Measurements from ENCODE around the gene SNX24.

Gene SNX24

DNA sequence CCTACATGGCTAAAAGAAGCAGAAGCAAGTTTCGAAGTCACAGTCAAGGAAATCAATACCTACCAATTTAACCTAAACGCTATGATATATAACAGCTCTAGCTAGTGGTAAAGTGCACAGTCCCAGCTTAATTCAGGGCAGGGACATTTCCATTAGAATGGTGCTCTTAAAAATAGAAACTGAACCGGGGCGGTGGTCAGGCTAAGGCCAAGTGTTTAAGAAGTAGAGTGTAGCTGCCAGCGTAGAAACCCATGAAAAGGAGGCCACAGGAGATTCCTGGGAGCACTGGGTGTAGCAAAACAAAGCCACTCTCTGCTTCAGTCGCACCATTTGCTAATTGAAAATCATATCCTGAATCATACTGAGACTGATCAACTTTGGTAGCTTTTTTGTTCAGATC lies 162.3 kb downstream of the SNX24 start:
- DNase-seq (ENCODE audit: low read depth in 2 of 2) = no peak

DNA sequence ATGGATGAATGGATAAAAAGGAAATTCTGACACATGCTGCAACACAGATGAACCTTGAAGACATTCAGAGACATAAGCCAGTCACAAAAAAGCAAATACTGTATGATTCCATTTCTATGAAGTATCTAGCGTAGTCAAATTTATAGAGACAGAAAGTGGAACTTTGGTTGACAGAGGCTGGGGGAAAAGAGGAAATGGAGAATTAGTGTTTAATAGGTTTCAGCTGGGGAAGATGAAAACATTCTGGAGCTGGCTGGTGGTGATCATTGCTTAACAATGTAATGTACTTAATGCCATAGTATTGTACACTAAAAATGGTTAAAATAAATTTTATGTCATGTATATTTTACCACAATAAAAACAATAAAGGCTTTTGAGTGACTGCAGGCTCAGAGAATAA lies 166.9 kb downstream of the SNX24 start:
- DNase-seq (ENCODE audit: low read depth in 2 of 2) = no peak

DNA sequence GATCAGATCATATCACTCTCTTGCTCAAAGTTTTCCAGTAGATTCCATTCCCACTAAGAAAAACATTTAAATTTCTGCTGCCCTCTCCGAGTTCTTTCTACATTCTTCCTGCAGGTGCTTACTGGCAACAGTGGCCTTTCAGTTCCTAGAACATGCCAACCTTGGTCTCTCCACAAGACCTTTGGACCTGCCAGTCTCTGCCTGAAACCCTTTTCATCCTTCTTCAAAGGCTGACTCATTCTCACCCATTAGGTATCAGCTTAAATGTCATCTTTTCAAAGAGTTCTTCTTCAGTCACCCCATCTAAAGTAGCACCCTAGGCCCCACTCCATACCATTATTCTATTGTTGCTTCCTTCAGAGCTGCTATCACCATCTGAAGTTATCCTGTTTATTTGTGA lies 169.3 kb downstream of the SNX24 start:
- DNase-seq (ENCODE audit: low read depth in 2 of 2) = no peak

DNA sequence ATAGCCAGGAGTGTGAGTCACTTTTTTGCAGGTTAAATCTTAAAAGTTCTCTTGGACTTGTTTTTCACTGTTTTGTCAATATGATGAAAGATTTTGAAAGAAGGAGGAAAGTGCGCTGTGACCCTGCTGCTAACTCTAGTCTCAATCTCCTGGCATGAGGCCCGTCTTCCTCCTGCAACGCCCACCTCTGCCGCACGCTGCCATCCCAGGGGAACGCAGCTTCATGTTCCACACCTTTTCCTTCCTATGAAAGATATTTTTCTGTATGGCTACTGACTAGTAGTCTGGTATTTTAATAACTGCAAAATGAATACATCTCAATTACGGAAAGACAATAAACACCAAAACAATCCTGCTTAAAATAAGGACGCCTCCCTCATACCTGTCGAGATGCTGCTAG lies 182.8 kb downstream of the SNX24 start:
- DNase-seq (ENCODE audit: low read depth in 2 of 2) = no peak

DNA sequence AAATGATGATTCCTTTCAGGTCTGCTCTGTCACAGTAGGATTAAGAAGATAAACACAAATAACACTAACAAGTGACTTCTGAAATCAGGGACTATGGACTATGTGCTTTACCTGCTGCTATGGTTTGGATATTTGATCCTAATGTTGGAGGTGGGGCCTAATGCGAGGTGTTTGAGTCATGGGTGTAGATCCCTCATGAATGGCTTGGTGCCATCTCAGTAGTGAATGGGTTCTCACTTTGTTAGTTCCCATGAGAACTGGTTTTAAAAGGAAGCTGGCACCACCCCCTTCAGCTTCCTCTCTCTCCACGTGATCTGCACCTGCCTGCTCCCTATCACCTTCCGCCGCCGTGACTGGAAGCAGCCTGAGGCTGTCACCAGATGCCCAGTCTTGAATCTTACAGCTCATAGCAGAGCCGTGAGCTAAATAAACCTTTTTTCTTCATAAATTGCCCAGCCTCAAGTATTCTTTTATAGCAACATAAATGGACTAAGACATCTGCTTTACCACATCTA lies 187.8 kb downstream of the SNX24 start:
- no peak for DNase-seq (ENCODE audit: low read depth in 2 of 2)

DNA sequence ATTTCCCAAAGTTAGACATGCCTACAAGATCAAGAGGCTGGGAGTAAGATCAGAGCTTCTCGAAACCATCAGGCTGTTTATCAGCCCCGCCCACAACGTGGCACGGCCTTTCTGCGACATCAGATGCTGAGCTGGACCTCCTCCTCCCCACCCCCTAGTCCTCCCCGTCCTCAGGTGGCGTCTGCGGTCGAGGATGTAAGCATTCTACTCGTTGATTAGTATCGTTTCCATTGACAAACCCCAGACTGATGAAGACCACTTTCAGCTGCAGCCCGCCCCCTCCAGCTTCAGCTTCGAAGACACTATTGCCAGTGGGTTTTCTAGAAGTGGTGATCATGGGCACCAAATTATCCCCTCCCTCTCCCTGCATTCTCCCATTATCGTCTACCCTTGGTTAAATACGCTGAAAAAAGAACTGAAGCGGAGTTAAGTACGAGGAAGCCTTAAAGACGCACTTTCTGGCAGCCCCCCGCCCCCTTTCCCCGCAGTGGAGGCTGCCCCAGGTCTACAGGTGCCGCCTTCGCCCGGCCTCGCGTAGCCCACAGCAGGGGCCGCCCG lies 190.0 kb downstream of the SNX24 start:
- no peak for DNase-seq (ENCODE audit: low read depth in 2 of 2)

DNA sequence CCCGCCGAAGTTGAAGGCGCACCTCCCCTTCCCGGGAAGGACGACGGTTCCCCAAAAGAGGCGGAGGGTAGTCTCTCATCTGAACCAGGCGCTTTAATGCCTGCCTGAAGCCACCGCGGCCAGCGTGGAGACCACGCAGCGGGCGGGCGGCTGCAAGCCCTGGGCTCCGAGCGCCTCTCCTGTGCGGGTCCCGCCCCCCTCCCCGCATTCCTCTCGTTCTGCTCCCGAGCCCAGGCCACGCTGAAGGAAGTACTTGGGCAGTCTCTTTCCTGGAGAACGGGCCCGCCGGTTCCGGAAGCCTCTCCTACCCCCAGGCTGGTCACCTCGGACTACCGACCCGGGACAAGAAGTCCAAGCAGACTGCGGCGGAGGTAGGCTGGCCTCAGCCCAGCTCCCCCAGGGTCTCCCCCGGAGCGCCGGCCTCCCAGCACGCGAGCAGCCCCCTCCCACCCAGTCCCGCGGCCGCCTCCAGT lies 190.5 kb downstream of the SNX24 start:
- DNase-seq (ENCODE audit: low read depth in 2 of 2) = no peak

DNA sequence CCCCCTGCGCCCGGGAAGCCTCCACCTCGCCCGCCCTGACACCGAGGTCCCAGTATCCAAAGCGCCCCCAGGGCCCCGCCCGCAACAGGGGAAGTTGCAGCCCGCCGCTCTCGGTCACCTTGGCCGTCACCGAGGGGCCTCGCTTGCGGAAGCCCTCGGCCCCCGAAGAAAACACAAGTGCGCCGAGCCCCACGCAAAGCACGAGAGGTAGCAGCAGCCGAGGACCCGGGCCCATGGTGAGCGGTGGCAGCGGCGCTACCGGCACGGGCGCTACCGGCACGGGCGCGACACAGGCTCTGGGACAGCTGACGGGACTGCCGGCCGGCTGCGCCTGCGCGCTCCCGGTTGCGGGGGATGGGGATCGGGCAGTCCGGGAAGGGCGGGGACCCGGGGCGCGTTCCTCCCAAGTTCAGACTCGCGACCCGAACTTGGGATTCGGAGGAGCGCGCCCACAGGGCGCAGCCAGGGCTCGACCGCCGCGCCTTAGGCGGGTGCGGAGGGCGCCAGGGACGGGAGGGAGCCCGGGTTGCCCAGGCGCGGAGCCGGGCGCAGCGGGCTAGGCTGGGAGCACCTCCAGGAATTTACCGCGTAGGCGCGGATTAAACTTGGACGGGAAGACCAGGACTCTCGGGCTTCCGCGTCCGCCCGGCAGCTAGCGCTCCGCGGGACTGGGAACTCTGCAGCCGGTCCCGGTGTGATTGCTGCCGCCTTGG lies 191.1 kb downstream of the SNX24 start, which contains the start of gene PPIC:
Gene PPIC, minus strand, starts transcription at position 335 of the 713 bp plus-strand sequence. Its CDS starts 100 bp downstream, at position 235.
- no peak for DNase-seq (ENCODE audit: low read depth in 2 of 2)

DNA sequence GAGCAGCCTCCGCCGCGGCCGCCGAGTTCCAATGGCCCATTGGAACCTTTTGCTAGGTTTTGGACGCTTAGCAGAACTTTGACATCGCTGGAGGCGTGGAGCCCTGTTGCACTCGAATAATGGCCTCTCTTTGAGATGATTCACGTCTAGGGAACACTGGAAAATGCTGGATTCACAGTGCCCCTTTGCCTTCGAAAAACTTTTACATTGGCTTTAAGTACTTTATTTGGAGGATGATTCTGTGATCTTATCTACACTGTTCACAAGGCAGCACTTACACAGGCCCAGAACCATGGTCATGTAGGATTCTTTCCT lies 191.6 kb downstream of the SNX24 start:
- no peak for DNase-seq (ENCODE audit: low read depth in 2 of 2)

DNA sequence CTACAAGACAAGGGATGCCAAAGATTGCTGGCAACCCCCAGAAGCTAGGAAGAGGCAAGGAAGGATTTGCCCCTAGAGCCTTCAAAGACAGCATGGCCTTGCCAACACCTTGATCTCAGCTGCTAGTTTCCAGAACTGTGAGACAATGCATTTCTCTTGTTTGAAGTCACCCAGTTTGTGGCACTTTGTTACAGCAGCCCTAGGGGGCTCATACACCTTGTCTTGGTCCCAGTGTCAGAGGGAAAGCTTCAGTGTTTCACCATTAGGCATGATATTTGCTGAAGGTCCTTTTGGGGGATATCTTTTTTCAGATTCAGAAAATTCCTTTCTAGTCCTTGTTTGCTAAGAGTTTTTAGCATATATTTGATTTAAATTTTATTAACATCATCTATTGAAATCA lies 194.3 kb downstream of the SNX24 start:
- DNase-seq (ENCODE audit: low read depth in 2 of 2) = no peak

DNA sequence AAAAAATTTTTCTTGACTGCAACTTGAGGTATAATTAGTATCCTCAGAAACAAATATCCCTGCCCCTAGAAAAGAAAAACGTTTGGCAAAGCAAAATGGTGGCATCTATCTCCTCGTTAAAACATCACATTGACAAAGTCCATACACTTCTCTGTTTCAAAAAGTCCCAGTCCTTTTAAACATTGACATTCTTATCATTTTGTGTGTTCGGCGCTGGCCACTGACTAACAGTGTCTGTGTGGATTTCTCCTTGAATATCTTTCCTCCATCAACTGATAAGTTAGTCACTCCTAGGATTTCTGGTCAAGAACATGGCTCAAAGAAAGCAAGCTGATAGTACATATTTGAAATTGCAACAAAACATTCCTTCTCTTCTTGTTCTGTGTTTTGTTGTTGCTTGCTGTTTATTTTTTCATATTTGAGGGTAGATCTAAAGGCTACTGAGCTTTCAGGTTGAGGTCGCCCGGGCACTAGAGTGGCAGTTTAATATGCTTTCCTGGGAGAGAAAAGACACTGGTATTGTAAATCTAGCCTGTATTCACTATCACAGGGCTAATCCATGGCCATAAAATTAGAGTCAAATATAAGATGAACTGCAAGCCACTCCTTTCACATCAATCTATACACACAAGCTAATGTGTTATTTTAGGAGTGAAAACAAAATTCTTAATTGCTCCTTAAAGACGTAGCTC lies 199.7 kb downstream of the SNX24 start:
- DNase-seq (ENCODE audit: low read depth in 2 of 2) = no peak

DNA sequence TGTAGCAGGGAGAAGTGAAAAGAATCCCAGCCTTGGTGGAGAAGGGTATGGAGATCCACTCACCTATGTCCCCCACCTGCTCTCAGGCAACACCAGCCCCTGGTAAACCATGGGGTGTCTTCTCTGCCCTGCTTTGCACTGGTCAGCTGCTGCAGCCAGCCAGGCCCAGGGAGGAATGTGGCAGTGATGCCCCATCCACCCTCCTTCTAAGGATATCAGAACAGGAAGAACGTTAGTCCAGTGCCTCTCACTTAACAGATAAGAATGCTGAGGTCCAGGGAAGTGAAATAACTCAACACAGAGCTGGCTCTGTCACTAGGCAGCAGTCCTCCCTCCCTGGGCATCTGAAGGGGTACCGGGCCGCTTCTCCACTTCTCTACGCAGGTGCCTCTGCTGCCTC lies 200.8 kb downstream of the SNX24 start:
- DNase-seq (ENCODE audit: low read depth in 2 of 2) = no peak

DNA sequence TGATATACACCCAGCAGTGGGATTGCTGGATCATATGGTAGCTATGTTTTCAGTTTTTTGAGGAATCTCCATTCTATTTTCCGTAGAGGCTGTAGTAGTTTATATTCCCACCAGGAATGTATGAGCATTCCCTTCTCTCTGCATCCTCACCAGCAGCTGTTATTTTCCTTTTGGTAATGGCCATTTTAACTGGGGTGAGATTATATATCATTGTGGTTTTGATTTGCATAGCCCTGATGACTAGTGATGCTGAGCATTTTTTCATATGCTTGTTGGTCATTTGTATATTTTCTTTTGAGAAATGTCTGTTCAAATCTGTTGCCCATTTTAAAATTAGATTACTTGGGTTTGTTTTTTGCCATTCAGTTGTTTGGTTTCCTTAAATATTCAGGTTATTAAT lies 202.3 kb downstream of the SNX24 start:
- DNase-seq (ENCODE audit: low read depth in 2 of 2) = no peak

DNA sequence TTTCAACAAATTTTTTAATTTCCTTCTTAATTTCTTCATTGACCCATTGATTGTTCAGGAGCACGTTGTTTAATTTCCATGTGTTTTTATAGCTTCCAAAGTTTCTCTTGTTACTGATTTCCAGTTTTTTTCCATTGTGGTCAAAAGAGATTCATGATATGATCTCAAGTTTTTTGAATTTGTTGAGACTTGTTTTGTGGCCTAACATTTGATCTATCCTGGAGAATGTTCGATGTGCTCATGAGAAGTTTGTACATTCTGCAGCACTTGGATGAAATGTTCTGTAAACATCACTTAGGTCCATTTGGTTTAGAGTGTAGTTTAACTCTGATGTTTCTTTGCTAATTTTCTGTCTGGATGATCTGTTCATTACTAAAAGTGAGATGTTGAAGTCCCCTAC lies 205.8 kb downstream of the SNX24 start:
- DNase-seq (ENCODE audit: low read depth in 2 of 2) = no peak

All from activated CD8-positive, alpha-beta memory T cell treated with anti-CD3 and anti-CD28 coated beads for 4 hours (primary cell).